Lower lobe of right lung (tissue), 2 donors: Measurements from ENCODE around the gene PCDHA12. TPM values are rescaled to one million over a fixed set of nuclear protein-coding genes. Genes with fewer than 3 reads are reported as not detected.
"Not testable (repeated sequence)": the region's sequence is repeated elsewhere in the genome, so short reads cannot be mapped to it uniquely, and the experiment has no call there.

ENCODE experiments used
- ATAC-seq, 2 donors: fragments of 200-7000 bp; cut with Tn5 transposase; one replicate each; pipeline ENCODE4 v1.9.1; 2020 to 2022; ENCODE audit warnings: mild to moderate bottlenecking in 2 of 2, moderate library complexity in 2 of 2
- DNase-seq: peaks from one replicate; pipeline ENCODE4 v3.0.0-alpha.2; 2020
- H3K27ac ChIP-seq: fragments of 200-600 bp; one replicate; pipeline ENCODE4 v1.8.0; 2022
- H3K27me3 ChIP-seq: fragments of 200-600 bp; one replicate; pipeline ENCODE4 v1.8.0; 2022; ENCODE audit warnings: low read depth
- H3K36me3 ChIP-seq: fragments of 200-600 bp; one replicate; pipeline ENCODE4 v1.8.0; 2022; ENCODE audit warnings: mild to moderate bottlenecking
- H3K4me1 ChIP-seq: fragments of 200-600 bp; one replicate; pipeline ENCODE4 v1.8.0; 2022
- H3K4me3 ChIP-seq: fragments of 200-600 bp; one replicate; pipeline ENCODE4 v1.8.0; 2022; ENCODE audit warnings: mild to moderate bottlenecking
- H3K9me3 ChIP-seq: fragments of 200-600 bp; one replicate; pipeline ENCODE4 v1.8.0; 2022
- CTCF ChIP-seq: fragments of 200-600 bp; IDR thresholded peaks from one replicate; pipeline ENCODE4 v1.8.0; 2022; ENCODE audit warnings: antibody characterized with exemption, mild to moderate bottlenecking
- intact Hi-C: fragments of 100-400 bp; cut with DNase I; formaldehyde crosslinking; loops from one replicate; pipeline ENCODE4 v1.11.0; 2022
- long read RNA-seq: library from polyadenylated mRNA; unstranded; transcript quantifications from one replicate; pipeline ENCODE4 v2.0.0, GENCODE V29; 2021
- total RNA-seq: library from RNA; stranded (reverse); fragmentation: NEBNext Ultra II Directional; extraction: Animal tissue kit (Norgen Biotek cat#: 25700); gene quantifications from one replicate; pipeline ENCODE4 v1.2.1, GENCODE V29; 2021
- donor health status: DM: no; HTN: yes; CAD: no; lungs with severe emphysema.

The PCDHA12 gene
- 6.6 TPM for total RNA-seq
- long read RNA-seq, partial matches to known transcripts = 0 of 1 reads
- long read RNA-seq, other reads (novel, unspliced or antisense) = 0 of 1 reads

- intact Hi-C loops = no loop called here
- Histone ChIP-seq H3K4me3 (peak within 1 kb of the TSS; percentile 22), H3K27ac (peak within 1 kb of the TSS; percentile 57), H3K27me3 (peaks cover 7% of the 10 kb centered on the region), H3K4me1 (no peaks in the 10 kb centered on the region), H3K9me3 (peaks cover 12% of the 10 kb centered on the region), H3K36me3 (no peaks in the 10 kb centered on the region)
- ATAC-seq (peak; percentile 79 to 89), DNase-seq (no peak)
- peak; percentile 19 for TF ChIP-seq CTCF
These were observed at the start of gene PCDHA12 for GRCh38 chr5:140875085-140876065. Gene PCDHA12, plus strand, starts transcription at chr5:140875308. Its CDS starts 165 bp downstream, at chr5:140875473.

- Histone ChIP-seq H3K4me3 (no peak within 1 kb of the TSS), H3K4me1 (no peaks in the 10 kb centered on the region), H3K36me3 (no peaks in the 10 kb centered on the region), H3K27me3 (peaks cover 28% of the 10 kb centered on the region), H3K9me3 (peaks cover 19% of the 10 kb centered on the region), H3K27ac (no peak within 1 kb of the TSS)
- ATAC-seq (no peak), DNase-seq (no peak)
- intact Hi-C loops = no loop called here
- TF ChIP-seq CTCF = no peak
These were observed 47.3 kb upstream of the PCDHA12 start, which contains the start of gene PCDHA6 for GRCh38 chr5:140827704-140828361. Gene PCDHA6, plus strand, starts transcription at chr5:140827960. Its CDS starts 132 bp downstream, at chr5:140828092.

GRCh38 chr5:140828362-140828737 lies 46.8 kb upstream of the PCDHA12 start:
- H3K9me3 ChIP-seq = peaks cover 19% of the 10 kb centered on the region
- H3K27me3 ChIP-seq = peaks cover 28% of the 10 kb centered on the region
- H3K4me3 ChIP-seq = no peak overlapping the region
- TF ChIP-seq CTCF = no peak
- intact Hi-C loops = no loop called here
- H3K27ac ChIP-seq = no peak overlapping the region
- H3K4me1 ChIP-seq = no peaks in the 10 kb centered on the region
- DNase-seq (no peak), ATAC-seq (no peak)
- no peaks in the 10 kb centered on the region for H3K36me3 ChIP-seq

- peaks cover 32% of the 10 kb centered on the region for H3K27me3 ChIP-seq
- H3K4me3 ChIP-seq, DNase-seq, H3K4me1 ChIP-seq, ATAC-seq, intact Hi-C loops, H3K36me3 ChIP-seq, H3K27ac ChIP-seq: not testable (repeated sequence)
- H3K9me3 ChIP-seq = peaks cover 21% of the 10 kb centered on the region
These were observed 45.3 kb upstream of the PCDHA12 start for GRCh38 chr5:140829511-140830501.

GRCh38 chr5:140833993-140834392 lies 41.1 kb upstream of the PCDHA12 start, which contains the start of gene PCDHA7:
Gene PCDHA7, plus strand, starts transcription at chr5:140834269. Its CDS starts 115 bp downstream, at chr5:140834384.
- no peak for DNase-seq
- H3K27ac ChIP-seq = no peak within 1 kb of the TSS
- H3K9me3 ChIP-seq = peaks cover 20% of the 10 kb centered on the region
- no peak for TF ChIP-seq CTCF
- ATAC-seq = no peak
- no peaks in the 10 kb centered on the region for H3K4me1 ChIP-seq
- H3K4me3 ChIP-seq = peak within 1 kb of the TSS; percentile 28
- no peaks in the 10 kb centered on the region for H3K36me3 ChIP-seq
- intact Hi-C loops = no loop called here
- H3K27me3 ChIP-seq = peaks cover 28% of the 10 kb centered on the region

- H3K9me3 ChIP-seq = peaks cover 15% of the 10 kb centered on the region
- ATAC-seq, DNase-seq, H3K36me3 ChIP-seq, intact Hi-C loops, H3K27ac ChIP-seq, H3K4me1 ChIP-seq: not testable (repeated sequence)
- peak overlapping the region; percentile 28 for H3K4me3 ChIP-seq
- H3K27me3 ChIP-seq = peaks cover 27% of the 10 kb centered on the region
These were observed 40.6 kb upstream of the PCDHA12 start for GRCh38 chr5:140834439-140835008.
